GM19438 (cell line): Measurements from ENCODE around the gene STOM.
"Not testable (repeated sequence)": the region's sequence is repeated elsewhere in the genome, so short reads cannot be mapped to it uniquely, and the experiment has no call there.

Source experiments
- ATAC-seq: cut with Tn5 transposase; IDR thresholded peaks from one replicate; pipeline ENCODE4 v1.9.1; 2021; ENCODE audit warnings: low read depth; ENCODE audit not compliant: unreplicated experiment

STOM gene, protein sequence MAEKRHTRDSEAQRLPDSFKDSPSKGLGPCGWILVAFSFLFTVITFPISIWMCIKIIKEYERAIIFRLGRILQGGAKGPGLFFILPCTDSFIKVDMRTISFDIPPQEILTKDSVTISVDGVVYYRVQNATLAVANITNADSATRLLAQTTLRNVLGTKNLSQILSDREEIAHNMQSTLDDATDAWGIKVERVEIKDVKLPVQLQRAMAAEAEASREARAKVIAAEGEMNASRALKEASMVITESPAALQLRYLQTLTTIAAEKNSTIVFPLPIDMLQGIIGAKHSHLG

DNA sequence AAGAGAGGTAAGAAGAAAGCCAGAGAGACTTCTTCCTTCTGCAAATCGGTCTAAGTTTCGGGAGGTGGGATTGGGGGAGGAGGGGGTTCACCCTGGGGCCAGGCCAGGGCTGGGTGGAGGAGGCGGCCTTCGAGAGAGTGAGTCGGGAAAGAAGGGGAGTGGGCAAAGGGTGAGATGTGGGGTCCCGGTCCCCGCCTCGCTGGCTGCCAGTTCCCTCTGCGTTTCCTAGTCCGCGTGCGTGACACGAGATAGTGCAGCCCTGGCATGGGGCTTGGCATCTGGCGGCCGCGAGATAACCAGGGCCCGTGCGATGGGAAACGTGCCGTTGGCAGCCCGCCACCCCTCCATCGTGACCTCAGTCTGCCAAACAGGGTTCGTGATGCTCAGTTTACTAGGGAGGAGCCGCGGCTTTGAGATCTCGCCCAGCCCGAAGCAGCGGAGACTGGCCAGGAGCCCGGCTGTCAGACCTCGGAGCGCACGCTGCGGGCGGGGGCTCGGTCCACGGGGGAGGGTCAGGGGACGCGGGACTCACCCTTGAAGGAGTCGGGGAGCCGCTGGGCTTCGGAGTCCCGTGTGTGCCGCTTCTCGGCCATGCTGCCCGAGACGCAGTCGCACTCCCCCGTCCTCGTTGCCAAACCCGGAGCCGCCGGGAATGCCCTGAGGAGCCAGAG, at the start of gene STOM:
Gene STOM, minus strand, starts transcription at position 656 of the 671 bp plus-strand sequence. Its CDS starts 63 bp downstream, at position 593.
- peak; percentile 50 for ATAC-seq

DNA sequence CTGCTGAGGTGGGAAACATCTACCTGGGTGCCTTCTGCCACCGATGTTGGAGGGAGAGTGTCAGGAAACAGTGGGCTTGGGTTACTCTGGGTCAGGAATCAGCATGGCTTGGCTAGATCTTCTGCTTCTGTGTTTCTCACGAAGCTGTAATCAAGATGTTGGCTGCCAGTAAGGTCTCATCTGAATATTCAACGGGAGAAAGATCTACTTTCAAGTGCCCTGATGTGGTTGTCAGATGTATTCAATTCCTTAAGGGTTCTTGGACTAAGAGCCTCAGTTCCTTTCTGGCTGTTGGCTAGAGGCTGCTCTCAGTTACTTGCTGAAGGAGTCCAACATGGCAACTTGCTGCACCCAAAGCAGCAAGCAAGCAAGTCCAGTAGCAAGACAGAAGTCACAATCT, 41.9 kb upstream of the STOM start:
- no peak for ATAC-seq

DNA sequence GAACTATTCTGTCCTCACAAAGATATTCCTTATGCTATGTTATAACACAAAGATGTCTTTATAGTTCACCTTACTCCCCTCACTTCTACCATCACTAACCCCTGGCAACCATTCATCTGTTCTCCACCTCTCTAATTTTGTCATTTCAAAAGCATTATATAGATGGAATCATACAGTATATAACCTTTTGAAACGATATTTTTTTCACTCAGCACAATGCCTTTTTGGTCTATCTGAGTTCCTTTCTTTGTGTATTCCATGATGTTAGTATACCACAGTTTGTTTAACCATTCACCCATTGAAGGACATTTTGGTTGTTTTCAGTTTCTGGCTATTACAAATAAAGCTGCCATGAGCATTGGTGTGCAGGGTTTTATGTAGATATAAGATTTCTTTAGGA, 35.8 kb upstream of the STOM start:
- ATAC-seq = no peak

DNA sequence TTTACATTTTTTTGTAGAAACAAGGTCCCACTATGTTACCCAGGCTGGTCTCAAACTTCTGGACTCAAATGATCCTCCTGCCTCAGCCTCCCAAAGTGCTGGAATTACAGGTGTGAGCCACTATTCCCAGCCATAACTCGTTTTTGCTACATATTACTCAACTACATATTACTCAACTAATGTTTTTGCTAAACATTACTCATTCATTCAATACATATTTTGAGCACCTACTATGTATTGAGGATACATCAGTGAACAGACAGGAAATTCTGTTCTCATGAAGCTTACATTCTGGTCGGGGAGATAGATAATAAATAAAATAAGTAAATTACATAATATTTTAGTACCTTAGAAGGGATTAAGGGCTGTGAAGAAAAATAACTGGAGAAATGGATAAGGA, 34.9 kb upstream of the STOM start:
- ATAC-seq = no peak

GRCh38 chr9:121399883-121400607, 30.0 kb upstream of the STOM start:
- ATAC-seq = no peak

DNA sequence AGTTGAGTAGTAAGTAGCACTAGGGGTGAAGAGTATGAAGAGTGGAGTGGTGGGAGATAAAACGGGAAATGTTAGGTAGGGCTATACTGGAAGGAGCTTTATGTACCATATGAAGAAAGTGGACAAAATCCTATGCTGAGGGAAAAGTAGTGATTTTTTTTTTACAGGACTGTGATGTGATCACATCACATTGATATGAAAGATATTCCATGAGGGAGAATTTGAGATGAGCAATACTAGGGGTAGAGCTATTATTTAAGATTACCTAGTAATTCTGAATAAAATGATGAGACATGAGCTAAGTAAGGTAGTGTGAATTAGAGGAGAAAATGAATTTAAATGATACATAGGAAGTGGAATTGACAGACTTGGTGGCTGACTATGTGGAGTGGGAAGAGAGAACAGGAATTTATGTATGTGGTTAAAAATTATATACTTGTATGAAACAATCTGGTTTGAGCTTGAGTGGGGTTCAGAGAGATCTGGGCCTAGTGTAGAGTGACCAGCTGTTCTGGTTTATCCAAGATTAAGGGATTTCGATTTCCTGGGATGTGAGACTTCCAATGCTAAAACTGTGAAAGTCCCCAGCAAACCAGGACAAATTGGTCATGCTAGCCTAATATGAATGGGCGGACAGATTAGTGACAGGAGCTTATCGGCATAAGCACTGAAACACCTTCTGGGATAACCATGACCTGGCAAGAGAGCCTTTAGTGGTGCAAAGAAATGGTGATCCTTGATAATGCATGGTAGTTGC, 29.3 kb upstream of the STOM start:
- no peak for ATAC-seq

- no peak for ATAC-seq
Observed at GRCh38 chr9:121398374-121398773, 28.3 kb upstream of the STOM start.

DNA sequence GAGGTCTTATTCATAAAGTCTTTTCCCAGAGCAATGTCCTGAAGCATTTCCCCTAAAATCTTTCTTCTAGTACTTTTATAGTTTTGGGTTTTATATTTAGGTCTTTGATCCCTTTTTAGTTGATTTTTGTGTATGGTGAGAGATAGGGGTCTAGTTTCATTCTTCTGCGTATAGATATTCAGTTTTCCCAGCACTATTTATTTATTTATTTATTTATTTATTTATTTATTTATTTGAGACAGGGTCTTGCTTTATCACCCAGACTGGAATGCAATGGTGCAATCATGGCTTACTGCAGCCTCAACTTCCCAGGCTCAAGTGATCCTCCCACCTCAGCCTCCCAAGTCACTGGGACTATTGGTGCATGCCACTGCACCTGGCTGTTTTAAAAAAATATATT, 27.2 kb upstream of the STOM start:
- not testable (repeated sequence) for ATAC-seq

GRCh38 chr9:121395558-121395957, 25.5 kb upstream of the STOM start:
- ATAC-seq = no peak

DNA sequence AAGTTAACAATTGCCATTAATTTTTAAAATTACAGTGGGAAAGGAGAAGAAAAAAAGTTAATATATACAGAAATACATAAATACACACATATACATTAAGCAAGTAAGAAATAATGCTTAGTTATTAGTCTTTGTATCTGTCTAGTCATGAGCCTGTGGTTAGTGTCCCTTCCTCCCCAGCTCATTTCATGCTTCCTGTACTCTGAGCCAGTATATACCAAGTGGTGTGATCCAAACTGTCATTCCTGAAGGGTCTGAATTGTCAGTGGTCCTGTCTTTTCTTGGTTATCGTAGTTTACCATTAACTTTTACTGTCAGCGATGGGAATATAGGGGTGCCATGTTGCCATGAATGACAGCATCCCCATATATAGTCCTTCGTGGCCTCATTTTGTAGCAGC, 24.2 kb upstream of the STOM start:
- ATAC-seq = no peak

GRCh38 chr9:121393318-121393717, 23.3 kb upstream of the STOM start:
- ATAC-seq = no peak

DNA sequence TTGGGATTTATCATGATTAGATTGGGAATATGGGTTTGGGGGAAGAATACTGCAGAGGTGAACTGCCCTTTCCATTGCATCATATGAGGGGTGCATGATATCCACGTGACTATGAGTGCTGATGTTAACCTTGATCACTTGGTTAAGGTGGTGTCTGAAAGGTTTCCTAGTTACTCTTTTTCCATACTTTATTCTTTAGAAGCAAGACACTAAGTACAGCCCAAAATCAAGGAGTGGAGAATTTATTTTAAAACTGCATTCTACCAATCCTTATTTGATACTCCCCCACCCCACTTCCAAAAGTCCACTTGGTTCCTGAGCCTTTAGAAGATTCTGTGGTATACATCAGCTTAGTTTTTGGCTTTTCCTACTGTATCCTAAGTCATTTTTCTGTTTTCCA, 20.3 kb upstream of the STOM start:
- no peak for ATAC-seq

DNA sequence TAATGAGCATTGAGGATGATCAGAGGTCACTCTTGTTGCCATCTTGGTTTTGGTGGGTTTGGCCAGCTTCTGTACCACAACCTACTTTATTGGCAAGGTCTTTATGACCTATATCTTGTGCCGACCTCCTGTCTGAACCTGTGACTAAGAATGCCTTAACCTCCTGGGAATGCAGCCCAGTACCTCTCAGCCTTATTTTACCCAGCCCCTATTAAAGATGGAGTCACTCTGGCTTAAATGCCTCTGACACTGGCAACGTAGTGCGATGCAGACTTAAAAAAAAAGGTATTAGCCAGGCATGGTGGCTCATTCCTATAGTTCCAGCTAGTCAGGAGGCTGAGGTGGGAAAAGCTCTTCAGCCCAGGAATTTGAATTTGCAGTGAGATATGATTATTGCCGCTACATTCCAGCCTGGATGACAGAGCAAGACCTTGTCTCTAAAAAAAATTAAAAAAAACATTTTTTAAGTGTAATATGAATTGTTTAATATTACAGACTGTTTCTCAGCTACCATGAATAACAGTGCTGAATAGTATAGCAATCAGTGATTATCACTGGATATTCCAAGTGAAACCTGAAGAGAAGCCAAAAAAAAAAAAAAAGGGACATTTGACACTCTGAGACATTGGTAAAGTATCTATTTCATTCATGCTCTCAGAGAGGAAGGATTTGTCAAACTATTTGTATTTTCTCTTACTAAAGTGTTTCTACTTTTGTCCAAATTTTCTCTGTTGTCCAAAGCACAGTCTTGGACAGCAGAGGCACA, 18.3 kb upstream of the STOM start:
- no peak for ATAC-seq

GRCh38 chr9:121386442-121387175, 16.6 kb upstream of the STOM start:
- no peak for ATAC-seq

GRCh38 chr9:121383715-121384114, 13.7 kb upstream of the STOM start:
- no peak for ATAC-seq

DNA sequence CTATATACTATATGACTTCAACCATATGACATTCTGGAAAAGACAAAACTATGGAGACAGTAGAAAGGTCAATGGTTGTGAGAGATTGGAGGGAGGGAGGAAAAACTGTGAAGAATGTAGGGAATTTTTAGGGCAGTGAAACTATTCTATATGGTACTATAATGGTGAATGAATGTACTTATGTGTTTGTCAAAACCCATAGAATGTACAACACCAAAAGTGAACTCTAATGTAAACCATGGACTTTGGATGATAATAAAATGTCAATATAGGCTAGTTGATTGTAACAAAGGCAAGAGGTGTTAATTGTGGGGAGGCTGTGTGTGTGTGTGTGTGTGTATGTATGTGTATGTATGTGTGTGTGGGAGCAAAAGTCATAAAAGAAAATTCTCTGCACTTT, 10.8 kb upstream of the STOM start:
- ATAC-seq = no peak

- no peak for ATAC-seq
Observed at GRCh38 chr9:121376214-121376830, 6.3 kb upstream of the STOM start.

GRCh38 chr9:121373011-121373729, 3.1 kb upstream of the STOM start:
- no peak for ATAC-seq
